IPS-11a (cell line): ENCODE data around the gene MMP25.
"Not testable (repeated sequence)": the region's sequence is repeated elsewhere in the genome, so short reads cannot be mapped to it uniquely, and the experiment has no call there.

Source experiments
- H3K4me3 ChIP-seq: one replicate; pipeline ENCODE4 v1.5.1; 2013; ENCODE audit warnings: low read depth, low read length, control low read depth

Gene MMP25

GRCh38 chr16:3029491-3030221, 16.7 kb upstream of the MMP25 start:
- no peak overlapping the region for H3K4me3 ChIP-seq

DNA sequence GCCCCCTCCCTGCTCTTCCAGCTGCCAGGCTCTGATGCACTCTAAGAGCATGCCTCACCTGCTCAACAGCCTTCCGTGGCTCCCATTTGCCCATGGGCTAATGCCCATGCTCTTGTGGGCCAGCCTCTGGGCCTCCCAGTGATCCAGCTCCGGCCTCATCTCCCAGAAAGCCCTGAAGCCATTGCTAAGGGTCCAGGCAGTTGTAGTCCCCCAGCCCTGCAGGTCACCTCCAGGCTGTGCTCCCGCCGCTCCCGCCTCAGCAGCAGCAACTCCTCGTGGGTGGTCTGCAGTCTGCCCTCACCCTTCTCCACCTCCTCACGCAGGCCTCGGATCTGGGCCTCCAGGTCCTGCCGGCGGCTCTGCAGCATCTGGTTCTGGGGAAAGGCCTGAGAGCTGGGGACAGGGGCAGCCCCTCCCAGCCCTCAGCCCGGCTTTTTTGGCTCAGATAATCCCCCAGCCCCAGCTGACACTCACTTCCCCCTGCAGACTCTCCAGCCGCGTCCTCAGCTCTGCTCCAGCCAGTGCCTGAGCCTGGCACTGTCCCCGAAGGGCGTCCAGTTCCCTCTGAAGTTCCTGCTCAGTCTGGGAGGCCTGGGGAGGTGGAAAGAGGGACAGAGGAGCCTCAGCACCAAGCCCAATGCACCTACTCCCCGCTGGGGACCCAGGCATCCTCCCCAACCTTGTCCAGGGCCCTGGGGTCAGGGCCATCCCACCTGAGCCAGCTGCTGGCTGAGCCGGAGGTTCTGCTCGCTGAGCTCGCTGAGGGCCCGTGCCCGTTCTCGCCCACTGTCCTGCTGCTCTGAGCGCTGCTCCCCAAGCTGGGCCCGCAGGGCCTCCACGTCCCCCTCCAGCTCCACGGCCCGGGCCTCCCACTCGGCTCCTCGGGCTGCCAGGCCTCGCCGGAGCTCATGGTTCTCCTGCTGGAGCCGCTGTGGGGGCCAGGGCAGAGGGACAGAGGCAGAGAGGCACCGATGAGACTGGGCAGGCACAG, 15.8 kb upstream of the MMP25 start:
- no peak overlapping the region for H3K4me3 ChIP-seq

GRCh38 chr16:3032624-3033023, 13.7 kb upstream of the MMP25 start:
- no peak overlapping the region for H3K4me3 ChIP-seq

GRCh38 chr16:3035289-3035971, 10.9 kb upstream of the MMP25 start:
- H3K4me3 ChIP-seq = no peak overlapping the region

DNA sequence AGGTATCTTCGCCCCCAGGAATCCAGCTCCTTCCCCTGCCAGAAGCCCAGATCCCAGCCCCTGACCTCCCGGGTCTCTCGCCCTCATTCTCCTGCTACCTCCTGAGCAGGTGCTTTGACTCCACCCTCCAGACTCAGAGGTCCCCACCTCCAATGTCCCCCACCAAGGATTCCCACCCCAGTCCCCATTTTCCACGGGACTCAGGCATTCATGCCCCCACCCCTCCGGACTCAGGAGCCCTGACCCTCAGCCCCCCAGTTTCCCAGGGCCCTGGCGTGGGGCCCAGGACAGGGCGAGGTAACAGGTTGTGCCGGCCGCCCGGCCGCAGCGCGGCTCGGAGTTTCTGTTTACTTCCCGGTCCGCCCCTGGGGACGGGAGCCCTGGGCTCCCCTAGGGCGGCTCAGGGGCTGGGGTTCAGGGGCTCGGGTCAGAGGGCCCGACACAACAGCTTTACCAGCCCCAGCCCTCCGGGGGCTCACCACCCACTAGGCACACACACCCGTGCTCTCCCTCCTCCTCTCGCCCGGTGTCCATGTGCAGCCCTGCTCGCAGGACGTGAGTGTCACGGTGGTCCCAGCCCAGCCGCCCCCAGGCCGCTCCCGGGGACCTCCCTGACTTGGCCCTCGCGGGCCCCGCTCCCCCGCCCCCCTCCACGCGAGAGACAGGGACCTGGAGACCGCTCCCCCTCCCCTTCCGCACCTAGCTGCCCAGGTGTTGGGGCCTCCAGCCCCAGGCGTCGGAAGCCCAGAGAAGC, 10.2 kb upstream of the MMP25 start:
- peak overlapping the region; percentile 58 for H3K4me3 ChIP-seq

DNA sequence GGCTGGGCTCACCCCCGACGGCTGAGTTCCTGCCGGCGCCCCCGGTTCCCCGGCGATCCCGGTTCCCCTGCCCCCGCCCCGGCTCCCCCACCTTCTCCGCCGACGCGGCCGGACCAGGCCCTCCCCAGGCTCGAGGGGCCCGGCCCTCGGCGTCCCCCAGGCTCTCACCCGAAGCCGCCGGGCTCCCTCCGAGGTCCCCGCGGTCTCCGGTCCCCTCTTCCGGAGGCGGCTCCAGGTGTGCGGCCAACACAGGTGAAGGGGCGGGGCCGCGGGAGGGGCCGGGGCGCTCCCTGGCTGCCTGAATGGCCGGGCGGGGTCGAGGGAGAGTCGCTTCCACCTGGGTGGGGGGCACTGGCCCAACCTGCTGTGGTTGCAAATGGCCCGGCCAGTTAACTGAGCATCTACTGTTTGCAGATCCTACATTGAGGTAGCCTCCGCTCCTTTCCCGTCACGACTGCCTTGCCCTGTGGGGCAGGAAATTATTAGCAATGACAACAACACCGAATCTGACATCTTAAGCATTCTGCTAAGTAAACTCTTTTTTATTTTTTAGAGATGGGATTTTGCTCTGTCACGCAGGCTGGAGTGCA, 9.5 kb upstream of the MMP25 start, which contains the start of gene BICDL2:
Gene BICDL2 (minus strand): TSS at position 219 of the 590 bp plus-strand sequence. CDS start 1,448 bp downstream, outside the sequence.
- peak within 1 kb of the TSS; percentile 58 for H3K4me3 ChIP-seq

DNA sequence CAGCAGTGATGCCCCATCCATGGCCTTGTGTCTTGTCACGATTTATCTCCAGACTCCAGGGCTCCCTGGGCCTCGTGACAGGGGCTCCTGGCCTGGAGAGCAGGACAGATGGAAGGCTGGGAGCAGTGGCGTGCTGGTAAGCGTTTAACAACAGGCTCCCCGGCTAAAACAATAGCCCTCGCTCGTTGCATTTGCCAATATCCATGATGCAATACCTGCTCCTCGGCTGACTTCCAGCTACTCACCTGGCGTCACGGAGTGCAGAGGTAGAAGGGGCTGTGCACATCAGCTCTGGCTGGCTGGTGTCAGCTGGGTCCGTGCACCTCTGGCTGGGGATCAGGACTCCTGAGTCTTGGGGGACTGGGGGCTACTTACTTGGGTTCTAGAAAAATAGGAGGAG, 8.1 kb upstream of the MMP25 start:
- no peak overlapping the region for H3K4me3 ChIP-seq

DNA sequence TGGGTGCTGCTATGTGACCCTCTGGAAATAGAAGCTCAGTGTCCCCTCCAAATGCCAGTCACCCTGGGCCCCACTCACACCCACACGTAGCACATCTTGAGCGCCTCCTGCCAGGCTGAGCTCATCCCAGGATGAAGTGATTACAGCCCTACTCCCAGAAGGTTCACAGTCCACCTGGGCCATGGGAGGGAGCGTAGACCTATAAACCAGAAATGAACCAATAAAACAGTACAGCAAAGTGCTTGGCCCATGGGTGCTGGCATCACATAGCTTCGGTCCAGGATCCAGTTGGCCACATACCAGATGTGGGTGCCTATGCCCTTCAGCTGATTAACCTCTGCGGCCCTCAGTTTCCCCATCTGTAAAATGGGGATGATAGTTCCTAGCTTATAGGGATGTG, 7.5 kb upstream of the MMP25 start:
- H3K4me3 ChIP-seq = no peak overlapping the region

DNA sequence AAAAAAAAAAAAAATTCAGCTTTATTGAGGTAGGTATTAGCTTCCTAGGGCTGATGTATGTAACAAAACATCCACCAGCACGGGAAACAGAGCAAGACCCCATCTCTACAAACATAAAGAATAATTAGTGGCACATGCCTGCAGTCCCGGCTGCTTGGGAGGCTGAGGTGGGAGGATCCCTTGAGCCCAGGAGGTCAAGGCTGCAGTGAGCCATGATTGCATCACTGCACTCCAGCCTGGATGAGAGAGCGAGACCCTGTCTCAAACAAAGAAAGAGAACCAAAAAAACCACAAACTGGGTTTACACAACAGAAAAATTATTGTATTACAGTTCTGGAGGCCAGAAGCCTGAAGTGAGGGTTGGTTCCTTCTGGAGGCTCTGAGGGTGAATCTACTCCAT, 4.0 kb upstream of the MMP25 start:
- no peak overlapping the region for H3K4me3 ChIP-seq

DNA sequence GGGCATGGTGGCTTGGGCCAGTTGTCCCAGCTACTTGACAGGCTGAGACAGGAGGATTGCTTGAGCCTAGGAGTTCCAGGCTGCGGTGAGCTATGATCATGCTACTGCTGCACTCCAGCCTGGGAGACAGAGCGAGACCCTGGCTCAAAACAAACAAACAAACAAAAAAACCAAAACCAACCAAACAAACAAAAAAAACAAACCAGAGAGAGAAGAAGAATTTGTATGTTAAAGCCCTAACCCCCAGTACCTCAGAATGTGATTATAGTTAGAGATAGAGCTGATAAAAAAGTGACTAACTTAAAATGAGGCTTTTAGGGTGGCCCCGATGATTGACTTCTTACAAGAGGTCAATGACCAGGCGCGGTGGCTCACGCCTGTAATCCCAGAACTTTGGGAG, 1.7 kb upstream of the MMP25 start:
- H3K4me3 ChIP-seq = peak overlapping the region; percentile 13

GRCh38 chr16:3046641-3047386, 453 bp downstream of the MMP25 start:
- H3K4me3 ChIP-seq = peak overlapping the region; percentile 67

DNA sequence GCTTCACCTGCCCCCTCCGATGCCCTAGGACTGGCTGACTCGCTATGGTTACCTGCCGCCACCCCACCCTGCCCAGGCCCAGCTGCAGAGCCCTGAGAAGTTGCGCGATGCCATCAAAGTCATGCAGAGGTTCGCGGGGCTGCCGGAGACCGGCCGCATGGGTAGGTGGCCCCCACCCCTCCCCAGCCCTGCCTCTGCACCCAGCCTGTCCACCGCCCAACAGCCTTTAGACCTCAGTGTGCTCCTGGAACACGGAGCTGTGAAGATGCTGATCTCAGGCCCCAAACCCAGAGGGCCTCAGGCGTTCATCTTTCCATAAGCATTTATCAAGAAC, 993 bp downstream of the MMP25 start:
- peak overlapping the region; percentile 67 for H3K4me3 ChIP-seq

GRCh38 chr16:3049921-3050481, 3.6 kb downstream of the MMP25 start:
- no peak overlapping the region for H3K4me3 ChIP-seq

GRCh38 chr16:3050487-3050886, 4.1 kb downstream of the MMP25 start:
- no peak overlapping the region for H3K4me3 ChIP-seq

- H3K4me3 ChIP-seq = no peak overlapping the region
Measured at GRCh38 chr16:3051009-3051408, 4.6 kb downstream of the MMP25 start.

DNA sequence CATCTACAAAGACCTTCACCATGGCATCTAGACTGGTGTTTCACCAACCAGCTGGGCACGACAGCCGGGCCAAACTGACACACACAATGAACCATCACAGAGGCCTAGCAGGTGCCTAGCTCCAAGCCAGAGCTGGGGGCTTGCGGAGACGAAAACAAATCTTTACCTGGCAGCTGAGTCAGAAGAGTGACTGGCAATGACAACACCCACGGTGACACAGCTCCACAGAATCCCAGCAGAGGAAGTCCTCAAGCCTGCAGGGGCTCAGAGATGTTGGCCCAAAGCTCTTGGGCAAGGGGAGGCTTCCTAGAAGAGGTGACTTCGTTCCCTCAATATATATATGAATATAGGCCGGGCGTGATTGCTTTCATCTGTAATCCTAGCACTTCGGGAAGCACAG, 5.1 kb downstream of the MMP25 start:
- no peak overlapping the region for H3K4me3 ChIP-seq

- H3K4me3 ChIP-seq = not testable (repeated sequence)
Measured at GRCh38 chr16:3052571-3053329, 6.4 kb downstream of the MMP25 start.

GRCh38 chr16:3053330-3053710, 7.0 kb downstream of the MMP25 start:
- not testable (repeated sequence) for H3K4me3 ChIP-seq
